ENCODE results near the gene HLA-DMA.

GRCh38 chr6:32977272-32977952 lies 24.5 kb upstream of the HLA-DMA start:
- TF ChIP-seq EZH2 (IDR thresholded peaks at IDR 0.05) (no peak), POLR2AphosphoS5 (IDR thresholded peaks at IDR 0.05; ENCODE audit: borderline replicate concordance, low read depth, low read length) (no peak; the same call in 1 of the 2 replicates)
